ENCODE results near the gene MRPS5.

- TF ChIP-seq, protein P1, sequence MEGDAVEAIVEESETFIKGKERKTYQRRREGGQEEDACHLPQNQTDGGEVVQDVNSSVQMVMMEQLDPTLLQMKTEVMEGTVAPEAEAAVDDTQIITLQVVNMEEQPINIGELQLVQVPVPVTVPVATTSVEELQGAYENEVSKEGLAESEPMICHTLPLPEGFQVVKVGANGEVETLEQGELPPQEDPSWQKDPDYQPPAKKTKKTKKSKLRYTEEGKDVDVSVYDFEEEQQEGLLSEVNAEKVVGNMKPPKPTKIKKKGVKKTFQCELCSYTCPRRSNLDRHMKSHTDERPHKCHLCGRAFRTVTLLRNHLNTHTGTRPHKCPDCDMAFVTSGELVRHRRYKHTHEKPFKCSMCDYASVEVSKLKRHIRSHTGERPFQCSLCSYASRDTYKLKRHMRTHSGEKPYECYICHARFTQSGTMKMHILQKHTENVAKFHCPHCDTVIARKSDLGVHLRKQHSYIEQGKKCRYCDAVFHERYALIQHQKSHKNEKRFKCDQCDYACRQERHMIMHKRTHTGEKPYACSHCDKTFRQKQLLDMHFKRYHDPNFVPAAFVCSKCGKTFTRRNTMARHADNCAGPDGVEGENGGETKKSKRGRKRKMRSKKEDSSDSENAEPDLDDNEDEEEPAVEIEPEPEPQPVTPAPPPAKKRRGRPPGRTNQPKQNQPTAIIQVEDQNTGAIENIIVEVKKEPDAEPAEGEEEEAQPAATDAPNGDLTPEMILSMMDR (IDR thresholded peaks at IDR 0.05) = no peak
- no peak for TF ChIP-seq EZH2 (IDR thresholded peaks at IDR 0.05; ENCODE audit: borderline replicate concordance, insufficient read depth, low read depth, low read length, poor library complexity, severe bottlenecking)
These were observed 17.0 kb downstream of the MRPS5 start for GRCh38 chr2:95104606-95105005.

All from B cell (primary cell).